Sigmoid colon (tissue), 4 donors: Measurements from ENCODE around the gene GBP4.
"Not testable (repeated sequence)": the region's sequence is repeated elsewhere in the genome, so short reads cannot be mapped to it uniquely, and the experiment has no call there.

Source experiments
- EP300 ChIP-seq, 4 donors: sonication (generic); formaldehyde crosslinking; IDR thresholded peaks; one replicate each; pipeline ENCODE4 v1.6.1; 2017; ENCODE audit warnings: antibody characterized with exemption in 4 of 4
- POLR2A ChIP-seq, 2 donors: fragments of 450-650 bp; IDR thresholded peaks; one replicate each; pipeline ENCODE4 v1.6.1; 2016; ENCODE audit warnings: antibody characterized with exemption in 2 of 2, mild to moderate bottlenecking in 2 of 2, moderate library complexity in 2 of 2
- POLR2AphosphoS5 ChIP-seq, 4 donors: sonication (generic); formaldehyde crosslinking; IDR thresholded peaks; one replicate each; pipeline ENCODE4 v1.6.1; 2017; ENCODE audit warnings: antibody characterized with exemption in 4 of 4
- TF ChIP-seq, protein P1 (sequence below), 4 experiments: fragments of 450-650 bp in 3 of 4; fragments of 200-600 bp in 1 of 4; IDR thresholded peaks; one replicate each; pipeline ENCODE4 v1.5.1; 2016 to 2019; ENCODE audit warnings: antibody characterized with exemption in 4 of 4, mild to moderate bottlenecking in 3 of 4, moderate library complexity in 2 of 4

DNA sequence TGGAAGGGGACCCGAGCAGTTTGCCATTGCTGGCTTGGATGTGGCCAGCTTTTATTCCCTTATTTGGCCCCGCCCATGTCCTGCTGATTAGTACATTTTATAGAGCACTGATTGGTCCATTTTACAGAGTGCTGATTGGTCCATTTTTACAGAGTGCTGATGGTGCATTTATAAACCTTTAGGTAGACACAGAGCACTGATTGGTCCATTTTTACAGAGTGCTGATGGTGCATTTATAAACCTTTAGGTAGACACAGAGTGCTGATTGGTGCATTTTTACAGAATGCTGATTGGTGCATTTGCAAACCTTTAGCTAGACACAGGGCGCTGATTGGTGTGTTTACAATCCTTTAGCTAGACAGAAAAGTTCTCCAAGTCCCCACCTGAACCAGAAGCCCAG, 20.2 kb upstream of the GBP4 start:
- TF ChIP-seq POLR2AphosphoS5, POLR2A, EP300 (IDR thresholded peaks at IDR 0.05): not testable (repeated sequence)
- TF ChIP-seq, protein P1, sequence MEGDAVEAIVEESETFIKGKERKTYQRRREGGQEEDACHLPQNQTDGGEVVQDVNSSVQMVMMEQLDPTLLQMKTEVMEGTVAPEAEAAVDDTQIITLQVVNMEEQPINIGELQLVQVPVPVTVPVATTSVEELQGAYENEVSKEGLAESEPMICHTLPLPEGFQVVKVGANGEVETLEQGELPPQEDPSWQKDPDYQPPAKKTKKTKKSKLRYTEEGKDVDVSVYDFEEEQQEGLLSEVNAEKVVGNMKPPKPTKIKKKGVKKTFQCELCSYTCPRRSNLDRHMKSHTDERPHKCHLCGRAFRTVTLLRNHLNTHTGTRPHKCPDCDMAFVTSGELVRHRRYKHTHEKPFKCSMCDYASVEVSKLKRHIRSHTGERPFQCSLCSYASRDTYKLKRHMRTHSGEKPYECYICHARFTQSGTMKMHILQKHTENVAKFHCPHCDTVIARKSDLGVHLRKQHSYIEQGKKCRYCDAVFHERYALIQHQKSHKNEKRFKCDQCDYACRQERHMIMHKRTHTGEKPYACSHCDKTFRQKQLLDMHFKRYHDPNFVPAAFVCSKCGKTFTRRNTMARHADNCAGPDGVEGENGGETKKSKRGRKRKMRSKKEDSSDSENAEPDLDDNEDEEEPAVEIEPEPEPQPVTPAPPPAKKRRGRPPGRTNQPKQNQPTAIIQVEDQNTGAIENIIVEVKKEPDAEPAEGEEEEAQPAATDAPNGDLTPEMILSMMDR (IDR thresholded peaks at IDR 0.05), result not testable (repeated sequence)
